ENCODE results near the gene DHX15.

GRCh38 chr4:24477919-24478318 is 106.4 kb downstream of the DHX15 start:
- TF ChIP-seq RBM39 (IDR thresholded peaks at IDR 0.05; ENCODE audit: low read depth, low read length, poor library complexity, severe bottlenecking) (no peak), CTCF (CRISPR knock-in tag; IDR thresholded peaks at IDR 0.05) (no peak), SAP130 (CRISPR knock-in tag; IDR thresholded peaks at IDR 0.05; ENCODE audit: low read depth) (no peak)

Measured in HepG2 (cell line).